ENCODE measurements around the gene PSMG4.
"Not testable (repeated sequence)": the region's sequence is repeated elsewhere in the genome, so short reads cannot be mapped to it uniquely, and the experiment has no call there.

PSMG4 gene

DNA sequence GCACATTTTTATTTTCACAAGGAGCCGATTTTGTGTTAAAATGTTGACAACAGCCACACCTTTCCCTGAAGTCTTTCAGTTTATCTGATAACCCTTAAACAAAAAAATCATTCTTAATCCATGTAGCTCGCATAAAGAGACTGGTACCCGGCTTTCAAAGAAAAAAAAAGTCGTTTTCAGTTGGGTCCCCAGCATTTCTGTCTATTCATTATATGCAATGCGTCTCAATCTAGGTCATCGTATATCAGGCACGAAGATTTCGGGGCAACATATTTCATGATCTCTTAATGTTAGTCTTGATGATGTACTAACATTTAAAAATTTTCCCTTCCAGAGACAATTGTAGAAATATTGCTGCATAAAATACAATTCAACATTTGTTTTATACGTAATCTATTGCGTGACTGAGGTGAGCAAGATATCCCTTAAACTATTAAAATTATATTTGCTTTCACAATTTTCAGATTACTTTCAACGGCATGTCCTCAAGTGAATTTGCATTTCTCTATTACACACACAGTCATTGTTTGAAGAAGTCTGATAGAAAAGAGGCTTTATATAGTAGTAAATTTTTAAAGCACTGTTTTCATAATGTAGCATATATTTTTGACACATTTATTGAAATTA, 28.4 kb upstream of the PSMG4 start:
- no peak for DNase-seq (ENCODE audit: low read depth in 1 of 2, low spot score in 1 of 2)

DNA sequence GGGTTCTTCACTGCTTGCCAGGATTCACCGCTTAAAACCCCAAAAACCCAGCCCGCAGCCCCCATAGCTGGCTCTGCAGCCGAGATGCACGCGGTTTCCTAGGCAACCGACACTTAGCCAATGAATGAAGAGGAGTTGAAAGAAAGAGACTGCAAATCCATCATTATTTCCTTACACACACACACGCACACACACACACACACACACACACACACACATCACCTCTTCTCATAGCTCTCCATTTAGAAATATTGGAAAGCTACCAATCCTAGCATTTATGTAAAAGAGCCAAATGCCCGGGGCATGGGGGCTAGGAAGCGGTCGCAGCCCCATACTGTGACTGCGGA, 27.9 kb upstream of the PSMG4 start:
- DNase-seq (ENCODE audit: low read depth in 1 of 2, low spot score in 1 of 2): no peak

DNA sequence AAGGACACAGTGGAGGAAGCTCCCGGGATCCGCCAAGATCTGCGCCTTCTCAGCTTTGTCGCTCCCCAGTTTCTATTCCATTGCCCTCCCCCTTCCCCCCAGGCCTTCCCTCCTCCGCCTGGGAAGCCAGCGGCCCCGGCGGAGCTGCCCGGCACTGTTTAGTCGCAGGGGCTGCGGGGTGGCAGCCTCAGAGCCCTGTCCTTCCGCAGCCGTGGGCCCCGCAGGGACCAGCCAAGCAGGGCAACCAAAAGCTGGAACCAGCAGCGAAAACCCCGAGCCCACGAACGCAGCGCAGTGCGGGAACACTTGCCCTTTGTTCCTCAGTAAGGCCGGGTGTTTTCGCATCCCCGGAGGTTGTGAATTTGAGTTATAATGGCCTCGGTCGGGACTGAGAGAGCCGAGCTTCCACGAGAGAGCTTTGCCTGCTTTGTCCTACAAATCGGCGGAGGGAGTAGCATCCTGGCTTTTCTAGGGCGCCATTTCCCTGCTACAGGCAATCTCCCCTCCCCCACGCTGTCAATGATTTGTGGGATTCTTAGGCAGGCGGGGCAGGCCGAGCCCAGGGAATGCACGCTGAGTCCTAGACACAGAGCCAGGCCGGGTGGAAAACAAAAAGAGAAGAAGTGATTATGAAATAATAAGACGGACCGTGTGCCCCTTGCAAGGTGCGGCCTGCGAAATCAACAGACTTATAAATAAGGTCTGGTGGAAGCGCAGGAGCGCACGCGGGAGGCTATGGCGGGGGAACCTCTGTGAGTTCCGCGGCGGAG, 27.3 kb upstream of the PSMG4 start:
- DNase-seq (ENCODE audit: low read depth in 1 of 2, low spot score in 1 of 2): no peak

DNA sequence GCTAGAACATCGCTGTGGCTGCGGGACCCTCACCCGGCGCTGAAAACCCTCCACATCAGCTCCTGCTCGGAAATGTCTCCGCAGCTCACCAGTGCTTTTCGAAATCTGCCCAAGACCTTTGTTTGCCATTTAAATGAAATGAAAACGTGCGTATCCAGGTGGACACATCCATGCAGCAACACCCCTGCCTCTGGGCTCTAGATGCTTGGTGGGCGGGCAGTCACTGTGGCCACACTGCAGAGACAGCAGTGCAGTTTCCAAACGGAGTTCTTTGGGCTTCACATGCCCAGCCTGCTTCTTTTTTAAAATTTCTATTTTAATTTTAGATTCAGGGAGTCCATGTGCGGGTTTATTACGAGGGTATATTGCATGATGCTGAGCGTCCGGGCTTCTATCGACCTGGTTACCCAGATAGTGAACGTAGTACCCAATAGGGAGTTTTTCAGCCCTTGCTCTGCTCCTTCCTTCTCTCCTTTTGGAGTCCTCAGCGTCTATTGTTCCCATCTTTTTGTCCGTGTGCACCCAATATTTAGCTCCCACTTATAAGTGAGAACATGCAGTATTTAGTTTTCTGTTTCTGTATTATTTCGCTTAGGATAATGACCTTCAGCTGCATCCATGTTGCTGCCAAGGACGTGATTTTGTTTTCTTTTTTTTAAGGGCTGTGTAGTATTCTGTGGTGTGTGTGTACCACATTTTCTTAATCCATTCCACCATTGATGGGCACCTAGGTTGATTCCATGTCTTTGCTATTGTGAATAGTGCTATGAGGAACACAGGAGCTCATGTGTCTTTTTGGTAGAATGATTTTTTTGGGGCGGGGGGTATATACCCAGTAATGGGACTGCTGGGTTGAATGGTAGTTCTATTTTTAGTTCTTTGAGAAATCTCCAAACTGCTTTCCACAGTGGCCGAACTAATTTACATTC, 26.5 kb upstream of the PSMG4 start:
- no peak for DNase-seq (ENCODE audit: low read depth in 1 of 2, low spot score in 1 of 2)

DNA sequence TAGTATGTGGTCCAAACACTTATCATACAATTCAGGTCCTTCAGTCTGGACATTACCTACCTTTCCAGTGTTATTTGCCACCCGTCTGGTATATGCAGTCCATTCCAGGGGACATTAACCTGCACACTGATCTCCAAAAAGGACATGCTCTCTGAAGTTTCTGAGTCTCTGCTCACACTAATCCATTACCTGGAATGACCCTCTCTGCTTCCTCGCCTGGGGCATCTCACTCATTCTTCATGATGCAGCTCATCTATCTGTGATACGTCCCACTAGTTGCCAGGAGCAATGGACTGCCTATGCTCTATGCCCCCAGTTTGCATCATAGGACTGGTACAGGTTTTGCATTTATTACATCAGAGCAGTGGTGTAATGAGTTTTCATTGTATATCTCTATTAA, 25.4 kb upstream of the PSMG4 start:
- DNase-seq (ENCODE audit: low read depth in 1 of 2, low spot score in 1 of 2): no peak

DNA sequence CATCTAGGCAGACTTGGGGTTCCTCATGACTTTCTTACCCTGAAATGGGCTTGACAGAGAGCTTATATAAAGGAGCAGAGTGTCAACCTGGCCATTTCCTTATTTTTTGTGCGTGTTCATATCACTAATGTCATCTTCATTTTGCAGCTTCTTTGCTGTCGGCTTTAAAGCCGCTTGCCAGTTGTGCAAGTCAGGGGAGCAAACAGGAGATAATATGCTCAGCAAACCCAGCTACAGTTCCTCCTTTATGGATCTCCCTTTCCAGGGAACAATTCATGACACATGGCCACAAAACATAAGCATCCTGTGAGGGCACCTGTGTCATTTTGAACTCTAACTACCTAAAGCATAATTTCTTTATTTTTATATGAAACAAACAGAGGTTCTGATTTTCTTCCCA, 24.8 kb upstream of the PSMG4 start:
- no peak for DNase-seq (ENCODE audit: low read depth in 1 of 2, low spot score in 1 of 2)

DNA sequence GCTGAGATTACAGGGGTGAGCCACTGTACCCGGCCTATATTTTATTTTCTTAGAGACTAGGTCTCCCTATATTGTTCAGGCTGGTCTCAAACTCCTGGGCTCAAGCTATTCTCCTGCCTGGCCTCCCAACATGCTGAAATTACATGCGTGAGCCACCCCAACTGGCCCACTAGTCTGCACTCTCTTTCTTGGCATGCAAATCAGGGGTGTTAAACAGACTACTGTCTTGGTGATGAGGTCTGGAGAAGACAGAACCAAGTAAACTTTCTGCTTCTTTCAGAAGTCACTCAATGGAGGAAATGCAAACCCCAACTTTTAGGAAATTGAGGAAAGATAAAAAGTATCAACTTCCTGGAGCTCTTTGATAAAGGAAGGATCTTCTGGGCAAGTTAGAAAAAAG, 23.3 kb upstream of the PSMG4 start:
- DNase-seq (ENCODE audit: low read depth in 1 of 2, low spot score in 1 of 2): no peak

DNA sequence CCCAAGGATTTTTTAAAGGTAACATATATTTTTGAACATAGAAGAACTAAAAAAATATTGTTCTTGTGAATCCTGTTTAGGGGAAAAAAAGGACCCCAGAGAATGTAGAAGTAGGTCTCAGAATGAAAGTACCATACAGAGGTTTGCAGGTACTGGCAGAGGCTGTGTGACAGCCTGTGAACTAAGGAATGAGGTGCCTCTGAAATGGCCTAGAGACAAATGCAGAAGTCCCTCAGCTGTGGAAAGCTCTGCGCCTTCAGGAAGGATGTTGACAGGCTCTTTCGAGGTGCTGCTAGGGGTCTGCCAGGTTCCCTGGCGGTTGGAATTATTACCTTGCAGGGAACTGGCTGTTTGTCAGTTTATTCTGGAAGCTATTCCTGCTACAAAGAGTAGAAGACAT, 22.7 kb upstream of the PSMG4 start:
- no peak for DNase-seq (ENCODE audit: low read depth in 1 of 2, low spot score in 1 of 2)

DNA sequence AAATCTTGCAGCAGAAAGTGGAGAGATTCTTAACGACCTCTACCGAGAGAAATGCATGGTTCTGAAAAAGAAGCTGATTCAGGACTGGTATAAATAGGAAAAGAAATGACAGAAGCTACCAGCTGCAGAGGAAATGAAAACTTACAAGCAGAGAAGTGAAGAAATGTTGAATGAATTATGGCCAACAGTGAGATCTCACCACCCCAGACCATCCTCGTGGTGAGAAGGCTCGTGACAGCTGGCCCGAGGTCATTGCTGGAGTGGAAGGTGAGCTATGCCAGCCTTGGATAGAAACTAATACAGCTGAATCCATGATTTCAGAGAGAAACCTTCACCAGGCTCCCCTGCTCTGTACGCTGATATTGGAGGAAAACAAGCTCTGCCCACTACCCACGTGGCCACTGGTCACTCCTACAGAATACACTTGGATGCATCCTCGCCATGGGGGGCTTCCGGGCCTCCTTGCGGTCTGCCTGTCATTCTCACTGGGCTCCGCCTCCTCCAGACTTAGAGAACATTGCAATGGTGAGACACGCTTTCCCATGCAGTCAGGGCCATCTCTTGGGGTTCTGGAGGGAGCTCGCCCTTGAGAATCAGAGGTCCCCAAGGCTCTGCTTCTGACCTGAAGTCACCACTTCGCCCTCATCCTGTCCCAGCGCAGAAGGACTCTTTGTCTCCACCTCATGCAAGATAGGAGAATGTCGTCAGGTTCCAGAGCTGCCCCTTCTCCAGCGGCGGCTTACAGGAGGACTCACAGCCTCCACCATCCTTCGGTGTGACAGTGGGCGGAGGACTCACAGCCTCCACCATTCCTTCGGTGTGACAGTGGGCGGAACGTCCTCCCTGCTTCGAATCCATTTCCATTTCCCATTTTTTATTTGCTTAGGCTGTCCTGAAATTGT, 20.7 kb upstream of the PSMG4 start:
- DNase-seq (ENCODE audit: low read depth in 1 of 2, low spot score in 1 of 2): no peak

DNA sequence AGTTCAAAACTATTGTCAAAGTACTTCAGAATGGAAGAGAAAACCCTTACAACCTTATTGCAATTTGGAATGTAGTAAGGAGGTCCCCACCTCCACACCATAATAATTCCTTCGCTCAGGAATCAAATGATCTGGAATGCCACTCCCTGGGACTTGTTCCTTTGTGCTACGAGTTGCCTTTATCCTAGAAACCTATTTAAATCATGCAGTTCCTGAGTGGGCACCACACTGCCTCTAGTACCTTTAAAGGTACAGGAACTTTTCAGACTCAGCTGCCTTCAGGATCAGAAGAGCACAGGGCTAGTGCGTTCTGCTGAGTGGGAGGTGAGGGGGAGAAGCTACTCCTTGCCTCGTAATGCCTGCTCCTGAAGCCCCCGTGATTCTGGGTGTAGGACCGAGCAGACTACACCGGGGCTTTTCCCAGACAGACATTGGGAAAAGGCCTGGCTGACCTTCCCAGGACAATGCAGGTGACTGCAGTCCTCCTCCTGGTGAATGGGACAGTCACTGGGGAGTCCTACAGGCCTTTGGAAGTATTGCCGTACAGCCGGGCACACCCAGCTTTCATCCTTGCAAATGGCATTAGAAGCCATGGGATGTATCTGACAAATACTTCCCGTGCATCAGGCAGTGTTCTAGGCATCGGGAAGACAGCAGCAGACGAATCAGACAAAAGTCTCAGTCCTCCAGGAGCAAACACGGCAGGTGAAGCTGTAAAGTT, 19.5 kb upstream of the PSMG4 start:
- DNase-seq (ENCODE audit: low read depth in 1 of 2, low spot score in 1 of 2): no peak

DNA sequence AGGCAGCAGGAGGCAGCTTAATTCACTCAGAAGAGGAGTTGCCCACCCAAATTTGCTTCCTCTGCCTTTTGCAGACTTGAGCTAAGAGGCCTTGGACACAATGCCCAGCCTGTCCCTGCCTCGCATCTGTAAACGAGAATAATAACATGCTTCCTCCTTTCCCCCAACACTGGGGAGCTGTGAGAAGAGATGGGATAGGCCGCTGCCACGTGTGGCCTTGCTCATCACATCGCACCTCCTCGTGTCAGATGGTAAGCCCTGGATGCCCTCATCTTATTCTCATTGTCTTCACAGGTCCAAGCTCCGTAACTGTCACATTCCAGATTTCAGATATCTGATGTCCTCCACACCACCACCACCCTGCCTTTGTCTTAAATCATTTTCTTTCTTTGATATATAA, 18.2 kb upstream of the PSMG4 start:
- DNase-seq (ENCODE audit: low read depth in 1 of 2, low spot score in 1 of 2): no peak

DNA sequence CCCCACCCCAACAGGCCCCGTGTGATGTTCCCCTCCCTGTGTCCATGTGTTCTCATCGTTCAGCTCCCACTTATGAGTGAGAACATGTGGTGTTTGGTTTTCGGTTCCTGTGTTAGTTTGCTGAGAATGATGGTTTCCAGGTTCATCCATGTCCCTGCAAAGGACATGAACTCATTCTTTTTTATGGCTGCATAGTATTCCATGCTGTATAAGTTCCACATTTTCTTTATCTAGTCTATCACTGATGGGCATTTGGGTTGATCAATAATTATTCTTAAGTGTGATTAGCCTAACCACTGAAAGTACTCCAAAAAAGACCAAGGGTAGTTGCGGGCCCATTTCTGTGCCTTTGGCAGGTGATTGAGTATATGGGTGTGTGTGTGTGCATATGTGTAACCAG, 17.0 kb upstream of the PSMG4 start:
- not testable (repeated sequence) for DNase-seq (ENCODE audit: low read depth in 1 of 2, low spot score in 1 of 2)

DNA sequence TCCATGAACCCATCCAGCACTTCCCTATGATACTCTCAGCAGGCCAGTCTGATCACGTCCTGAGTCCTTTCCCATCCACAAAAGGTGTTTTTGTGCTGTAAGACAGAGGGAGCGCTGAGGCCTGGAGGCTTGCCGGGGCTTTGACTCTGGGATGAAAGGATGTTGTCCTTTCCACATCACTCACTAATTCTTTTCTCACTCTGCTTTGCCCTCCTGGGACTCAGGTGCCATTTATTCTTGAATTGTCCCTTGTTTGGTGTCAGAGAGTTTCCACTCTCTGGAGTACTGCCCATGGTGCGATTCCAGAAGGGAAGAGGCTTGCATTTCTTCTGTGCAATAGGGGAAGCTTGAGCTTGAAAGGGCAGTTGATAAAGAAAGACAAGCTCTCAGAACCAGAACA, 16.0 kb upstream of the PSMG4 start:
- no peak for DNase-seq (ENCODE audit: low read depth in 1 of 2, low spot score in 1 of 2)

DNA sequence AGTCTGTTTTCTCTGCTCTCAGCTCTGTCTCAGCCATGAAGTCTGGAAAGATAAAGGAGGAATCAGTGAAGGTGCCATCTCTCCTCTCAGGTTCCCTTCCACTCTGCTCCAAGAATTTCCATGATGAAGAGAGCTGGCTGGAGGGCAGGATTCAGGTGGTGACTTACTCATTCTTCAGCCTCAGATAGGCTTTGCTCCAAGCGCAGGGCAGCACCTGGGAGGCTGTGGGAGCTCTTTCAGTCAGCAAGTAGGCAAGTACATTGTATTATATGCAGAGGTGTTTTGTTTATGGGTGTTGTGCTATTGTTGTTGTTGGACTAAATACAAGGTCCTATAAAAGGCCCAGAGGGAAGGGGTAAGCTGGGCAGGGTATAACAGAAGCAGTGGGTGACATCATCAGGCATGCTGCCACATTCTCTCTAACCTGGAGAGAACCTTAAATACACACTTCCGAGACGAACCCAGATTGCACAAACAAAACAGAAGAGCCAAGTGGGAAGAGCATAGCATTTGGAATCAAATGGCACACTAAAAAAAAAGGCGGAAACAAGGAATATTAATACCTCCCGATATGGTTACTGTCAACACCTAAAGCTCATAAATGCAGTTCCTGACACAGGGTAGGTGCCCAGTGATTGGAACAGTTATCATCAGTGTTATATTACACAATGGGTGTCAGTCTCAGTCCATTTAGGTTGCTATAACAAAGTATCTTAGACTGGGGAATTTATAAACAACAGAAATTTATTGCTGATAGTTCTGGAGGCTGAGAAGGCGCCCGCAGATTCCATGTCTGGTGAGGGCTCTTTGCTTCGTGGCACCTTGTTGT, 14.5 kb upstream of the PSMG4 start:
- DNase-seq (ENCODE audit: low read depth in 1 of 2, low spot score in 1 of 2): no peak

DNA sequence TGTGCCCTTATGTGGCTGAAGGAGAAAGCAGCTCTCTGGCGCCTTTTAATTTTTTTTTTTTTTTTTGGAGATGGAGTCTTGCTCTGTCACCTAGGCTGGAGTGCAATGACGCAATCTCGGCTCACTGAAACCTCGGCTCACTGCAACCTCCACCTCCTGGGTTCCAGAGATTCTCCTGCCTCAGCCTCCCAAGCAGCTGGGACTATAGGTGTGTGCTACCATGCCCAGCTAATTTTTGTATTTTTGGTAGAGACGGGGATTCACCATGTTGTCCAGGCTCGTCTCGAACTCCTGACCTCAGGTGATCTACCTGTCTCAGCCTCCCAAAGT, 13.9 kb upstream of the PSMG4 start:
- DNase-seq (ENCODE audit: low read depth in 1 of 2, low spot score in 1 of 2): not testable (repeated sequence)

DNA sequence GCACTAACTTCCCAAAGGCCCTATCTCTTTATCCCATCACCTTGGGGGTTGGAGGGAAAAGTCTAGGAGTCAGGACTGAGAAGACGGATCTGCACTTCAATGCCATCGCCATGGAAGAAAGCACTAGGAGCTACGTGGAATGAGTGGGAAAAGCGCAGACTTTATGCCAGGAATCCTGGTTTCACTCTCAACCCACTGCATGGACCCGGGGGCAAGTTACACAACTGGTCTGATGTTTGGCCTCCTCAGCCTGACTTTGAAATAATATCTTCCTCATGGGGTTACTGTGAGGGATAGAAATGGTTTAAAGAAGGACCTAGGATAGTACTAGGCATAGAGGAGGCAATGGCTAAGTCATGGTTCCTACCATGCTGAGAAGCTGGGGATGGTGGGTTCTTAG, 13.5 kb upstream of the PSMG4 start:
- DNase-seq (ENCODE audit: low read depth in 1 of 2, low spot score in 1 of 2): no peak

DNA sequence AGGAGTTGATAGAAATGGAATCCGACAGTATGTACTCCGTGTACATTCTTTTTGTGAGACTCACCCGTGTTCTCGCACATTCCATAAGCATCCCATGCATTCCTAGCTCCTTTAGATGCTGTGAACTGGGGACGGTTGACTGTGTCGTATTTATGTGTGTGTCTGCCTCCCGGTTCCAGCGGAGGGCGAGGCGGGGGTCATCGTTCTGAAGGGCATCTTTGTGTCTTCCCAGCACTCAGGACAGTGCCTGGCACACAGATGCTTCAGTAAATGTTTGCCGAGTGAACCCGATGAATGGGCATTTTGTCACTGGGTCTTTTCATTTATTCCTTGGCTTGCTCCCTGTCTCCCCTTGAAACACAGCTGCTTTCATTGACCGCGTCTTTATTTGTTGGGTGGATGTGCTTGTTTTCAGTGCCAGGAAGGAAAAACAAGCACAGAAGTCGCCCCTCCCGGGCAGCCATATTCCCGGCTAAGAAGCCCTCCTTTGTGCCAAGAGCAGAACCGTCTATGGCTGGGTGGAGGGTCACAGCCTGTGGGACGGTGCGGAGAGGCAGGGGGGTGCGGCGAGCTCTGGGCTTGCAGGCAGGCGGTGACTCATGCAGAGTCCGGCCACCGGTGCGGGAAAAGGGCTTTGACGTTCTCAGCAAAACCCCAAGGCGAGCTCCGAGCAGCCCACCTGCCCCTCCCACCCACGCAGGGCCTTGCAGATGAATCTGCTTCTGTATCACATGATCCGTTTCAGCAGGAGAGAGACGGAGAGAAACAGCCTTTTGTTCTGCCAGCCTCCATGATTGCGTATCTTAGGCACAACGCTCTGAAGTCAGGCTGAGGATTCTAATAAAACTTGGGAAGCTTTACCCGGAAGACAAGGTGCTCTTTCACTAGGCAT, 11.2 kb upstream of the PSMG4 start:
- no peak for DNase-seq (ENCODE audit: low read depth in 1 of 2, low spot score in 1 of 2)

DNA sequence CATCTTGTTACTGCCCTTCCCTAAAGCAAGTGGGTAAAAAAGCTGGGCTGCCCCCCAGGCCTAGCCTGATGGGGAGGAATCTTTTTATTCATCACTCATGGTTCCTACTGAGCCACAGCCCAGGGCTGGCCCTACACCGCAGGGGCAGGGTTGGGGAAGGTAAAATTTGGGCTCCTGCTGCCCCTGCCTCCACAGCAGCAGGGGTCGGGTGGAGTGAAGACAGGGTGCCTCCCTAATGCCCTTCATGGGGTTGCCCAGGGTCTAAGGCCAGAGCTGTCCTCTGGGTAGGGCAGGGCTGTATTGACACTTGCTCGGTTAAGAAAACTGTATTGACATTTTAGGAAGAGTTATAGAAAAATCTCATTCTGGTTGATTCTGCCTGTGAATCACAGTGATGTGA, 8.9 kb upstream of the PSMG4 start:
- no peak for DNase-seq (ENCODE audit: low read depth in 1 of 2, low spot score in 1 of 2)

DNA sequence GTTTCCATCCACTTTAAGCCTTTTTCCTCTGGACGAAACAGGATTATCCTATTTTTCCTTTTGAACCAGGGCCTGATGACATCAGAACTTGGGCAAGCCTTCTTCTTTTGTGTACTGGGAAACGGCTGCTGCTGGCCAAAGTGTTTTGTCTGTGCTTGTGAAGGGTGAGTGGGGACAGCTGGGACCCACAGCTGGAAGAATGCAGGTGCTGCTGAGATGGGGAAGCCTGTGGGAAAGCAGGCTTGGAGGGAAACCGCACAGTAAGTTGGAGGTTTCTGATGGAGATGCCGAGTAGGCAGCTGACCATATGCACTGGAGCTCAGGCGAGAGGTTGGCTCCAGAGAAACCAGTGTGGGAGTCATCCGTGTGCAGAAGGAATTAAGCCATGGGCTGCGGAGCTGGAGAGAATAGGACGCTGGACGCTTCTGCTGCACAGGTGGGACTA, 8.5 kb upstream of the PSMG4 start:
- DNase-seq (ENCODE audit: low read depth in 1 of 2, low spot score in 1 of 2): no peak

Measured in activated CD4-positive, alpha-beta T cell treated with anti-CD3 and anti-CD28 coated beads, Interleukin-2, amount 50 U/mL, for 24 hours (primary cell).